ENCODE measurements around the gene RIPPLY1.

RIPPLY1 gene, protein sequence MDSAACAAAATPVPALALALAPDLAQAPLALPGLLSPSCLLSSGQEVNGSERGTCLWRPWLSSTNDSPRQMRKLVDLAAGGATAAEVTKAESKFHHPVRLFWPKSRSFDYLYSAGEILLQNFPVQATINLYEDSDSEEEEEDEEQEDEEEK

DNA sequence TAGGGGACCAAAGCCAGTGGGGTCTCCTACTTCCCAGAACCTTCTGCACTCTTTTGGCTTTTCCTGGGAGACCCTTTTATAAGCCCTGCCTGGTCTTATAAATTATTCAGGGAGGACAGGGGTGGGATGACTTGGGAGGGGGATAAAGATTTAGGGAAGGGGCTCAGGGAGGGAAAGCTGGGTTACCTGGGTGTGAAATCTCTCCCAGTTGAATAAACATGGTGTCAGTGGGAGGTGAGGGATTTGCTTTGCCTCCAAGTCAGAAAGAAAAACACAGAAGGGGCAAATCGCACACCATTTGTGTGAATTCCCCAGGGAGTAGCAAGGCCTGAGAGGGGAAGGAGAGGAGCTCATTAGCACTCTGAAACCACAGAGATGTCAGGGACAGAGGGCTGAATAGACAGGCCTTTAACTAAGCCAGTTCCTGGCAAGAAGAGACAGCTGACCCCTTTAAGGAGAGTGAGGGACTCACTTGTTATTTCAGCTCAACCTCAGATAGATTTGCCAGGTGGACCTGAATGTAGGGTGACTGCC is at the start of gene RIPPLY1:
RIPPLY1 (minus strand) TSS at position 51 of the 534 bp plus-strand sequence. CDS start 54 bp downstream, outside the sequence.
- DNase-seq (ENCODE audit: low read depth): no peak

DNA sequence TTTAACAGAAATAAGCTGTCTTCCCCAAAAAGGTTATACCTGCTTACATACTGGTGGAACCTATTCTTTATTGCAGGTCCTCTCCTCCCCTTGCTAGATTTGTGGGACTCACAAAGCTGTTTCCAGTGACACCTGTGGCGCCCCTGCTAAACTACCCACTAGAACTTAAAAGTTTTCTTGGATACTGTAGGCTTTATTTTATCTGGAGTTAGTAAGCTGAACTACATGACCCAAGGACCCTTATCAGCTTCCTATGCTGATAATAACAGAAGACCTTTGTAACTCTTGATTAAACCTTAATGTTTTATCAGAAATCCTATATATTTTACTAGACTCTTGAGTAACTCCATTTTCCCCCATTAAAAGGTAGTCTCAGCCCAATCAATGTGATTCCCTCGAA is 49.4 kb upstream of the RIPPLY1 start:
- DNase-seq (ENCODE audit: low read depth): no peak

DNA sequence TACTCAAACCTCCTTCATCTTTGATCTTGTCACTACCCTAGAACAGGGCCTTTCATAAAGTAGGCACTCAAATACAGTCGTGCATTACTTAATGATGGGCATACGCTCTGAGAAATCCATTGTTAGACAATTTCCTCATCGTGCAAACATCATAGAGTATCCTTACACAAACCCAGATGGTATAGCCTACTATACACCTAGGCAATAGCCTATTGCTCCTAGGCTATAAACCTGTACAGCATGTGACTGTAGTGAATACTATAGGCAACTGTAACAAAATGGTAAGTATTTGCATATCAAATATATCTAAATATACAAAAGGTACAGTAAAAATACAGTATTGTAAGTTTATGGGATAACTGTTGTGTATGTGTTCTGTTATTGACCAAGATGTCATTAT is 48.9 kb upstream of the RIPPLY1 start:
- no peak for DNase-seq (ENCODE audit: low read depth)

DNA sequence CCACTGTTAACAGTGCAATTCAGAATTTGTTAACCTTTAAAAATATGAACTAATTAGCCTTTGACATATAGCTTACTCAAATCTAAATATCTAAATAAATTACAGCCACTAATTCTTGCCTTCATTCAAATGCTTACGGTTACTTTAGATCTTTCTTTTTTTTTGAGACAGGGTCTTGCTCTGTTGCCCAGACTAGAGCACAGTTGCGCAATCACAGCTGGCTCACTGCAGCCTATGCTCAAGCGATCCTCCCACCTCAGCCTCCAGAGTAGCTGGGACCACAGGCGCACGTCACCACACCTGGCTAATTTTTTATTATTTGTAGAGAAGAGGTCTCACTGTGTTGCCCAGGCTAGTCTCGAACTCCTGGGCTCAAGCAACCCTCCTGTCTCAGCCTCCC is 48.1 kb upstream of the RIPPLY1 start:
- no peak for DNase-seq (ENCODE audit: low read depth)

DNA sequence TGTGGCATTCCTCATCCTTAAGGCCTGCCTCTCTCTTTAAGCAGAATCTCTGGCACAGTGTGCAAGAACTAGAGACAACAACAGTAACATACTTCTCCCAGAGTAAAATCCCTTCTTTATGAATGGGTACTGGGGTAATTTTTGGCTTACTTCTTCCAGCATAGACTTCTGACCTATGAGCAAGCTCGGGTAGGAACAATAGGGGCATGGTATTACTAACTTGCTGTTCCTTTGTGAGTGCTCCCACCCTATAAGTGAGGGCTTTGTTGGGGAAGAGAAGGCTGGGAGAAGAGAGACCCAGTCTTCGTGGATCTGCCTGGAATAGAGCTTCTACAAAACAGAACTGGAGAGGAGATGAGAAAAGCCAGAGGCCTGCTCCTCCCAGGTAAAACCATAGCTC is 47.2 kb upstream of the RIPPLY1 start:
- DNase-seq (ENCODE audit: low read depth): no peak

DNA sequence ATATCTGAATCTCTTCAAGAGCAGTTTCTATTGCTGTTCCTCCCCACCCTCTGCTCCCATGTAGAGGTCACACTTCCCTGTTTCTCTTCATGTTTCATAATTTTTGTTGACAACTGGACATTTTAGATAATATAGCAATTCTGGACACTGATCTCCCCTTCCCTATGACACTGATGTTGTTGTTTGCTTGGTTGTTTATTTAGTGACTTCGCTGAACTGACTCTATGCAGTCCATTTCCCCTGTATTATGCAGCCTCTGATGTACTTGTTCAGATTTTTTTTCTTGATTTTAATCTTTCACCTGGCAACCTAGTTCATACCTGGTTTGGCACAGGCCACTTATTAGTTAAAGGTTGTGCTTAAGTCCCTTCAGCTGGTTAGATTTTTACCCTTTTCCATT is 46.2 kb upstream of the RIPPLY1 start:
- DNase-seq (ENCODE audit: low read depth): no peak

DNA sequence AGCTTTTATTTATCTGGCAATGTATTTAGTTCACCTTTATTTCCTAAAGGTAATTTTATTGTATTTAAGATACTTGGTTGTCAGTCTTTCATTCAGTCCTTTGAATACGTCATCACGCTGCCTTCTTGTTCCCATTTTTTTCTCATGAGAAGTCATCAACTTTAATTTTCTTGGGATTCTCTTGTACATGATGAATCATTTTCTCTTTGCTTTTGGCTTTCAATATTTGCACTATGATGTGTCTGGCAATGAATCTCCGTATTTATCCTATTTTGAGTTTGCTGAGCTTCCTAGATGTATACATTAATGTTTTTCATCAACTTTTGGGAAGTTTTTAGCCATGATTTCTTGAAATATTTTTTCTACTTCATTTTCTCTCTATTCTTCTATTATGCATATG is 45.5 kb upstream of the RIPPLY1 start:
- DNase-seq (ENCODE audit: low read depth): no peak

DNA sequence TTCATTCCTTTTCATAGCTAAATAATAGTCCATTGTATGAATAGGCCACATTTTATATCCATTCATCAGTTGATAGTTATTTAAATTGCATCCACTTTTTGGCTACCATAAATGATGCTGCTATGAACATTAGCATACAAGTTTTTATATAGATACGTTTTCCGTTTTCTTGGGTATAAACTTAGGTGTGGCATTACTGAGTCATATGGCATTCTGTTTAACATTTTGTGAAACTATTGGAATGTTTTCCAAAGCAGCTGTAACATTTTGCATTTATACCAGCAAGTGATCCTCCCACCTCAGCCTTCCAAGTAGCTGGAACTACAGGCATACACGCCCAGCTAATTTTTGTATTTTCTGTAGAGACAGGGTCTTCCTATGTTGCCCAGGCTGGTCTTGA is 43.3 kb upstream of the RIPPLY1 start:
- no peak for DNase-seq (ENCODE audit: low read depth)

DNA sequence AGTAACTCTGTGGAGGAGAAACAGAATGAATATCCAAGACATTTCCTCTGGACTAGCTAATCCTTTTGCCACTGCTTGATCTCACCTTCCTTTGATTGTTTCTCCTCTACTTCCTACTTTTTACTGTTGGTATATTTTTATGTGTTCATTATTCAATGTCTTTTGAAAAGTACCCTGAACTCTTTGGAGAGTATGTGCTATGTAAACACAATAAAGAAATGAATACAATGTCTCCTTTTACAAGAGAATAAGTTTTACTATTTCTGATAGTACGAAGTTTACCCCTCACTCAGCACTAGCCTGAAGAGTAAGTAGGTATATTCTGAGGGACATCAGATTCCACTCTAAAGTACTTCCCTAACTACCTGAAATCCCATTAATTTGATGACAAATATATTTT is 36.9 kb upstream of the RIPPLY1 start:
- no peak for DNase-seq (ENCODE audit: low read depth)

DNA sequence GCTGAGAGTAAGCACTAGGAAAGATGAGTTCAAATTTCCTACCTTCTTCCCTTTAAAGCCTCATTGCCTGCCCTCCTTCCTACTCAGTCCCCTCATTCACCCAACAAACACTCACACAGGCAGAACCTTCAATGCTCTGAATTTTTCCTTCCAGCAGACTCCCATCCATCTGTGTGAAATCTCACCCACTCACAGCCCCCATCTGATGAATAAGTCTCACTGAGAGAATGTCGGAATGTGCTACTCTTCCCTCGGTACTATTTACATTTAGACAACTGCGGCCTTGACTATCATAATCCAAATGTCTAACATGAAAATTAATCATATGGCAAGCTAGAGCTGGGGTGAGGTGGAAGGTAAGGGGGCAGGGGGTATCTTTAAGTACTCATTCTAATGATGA is 36.4 kb upstream of the RIPPLY1 start:
- DNase-seq (ENCODE audit: low read depth): no peak

DNA sequence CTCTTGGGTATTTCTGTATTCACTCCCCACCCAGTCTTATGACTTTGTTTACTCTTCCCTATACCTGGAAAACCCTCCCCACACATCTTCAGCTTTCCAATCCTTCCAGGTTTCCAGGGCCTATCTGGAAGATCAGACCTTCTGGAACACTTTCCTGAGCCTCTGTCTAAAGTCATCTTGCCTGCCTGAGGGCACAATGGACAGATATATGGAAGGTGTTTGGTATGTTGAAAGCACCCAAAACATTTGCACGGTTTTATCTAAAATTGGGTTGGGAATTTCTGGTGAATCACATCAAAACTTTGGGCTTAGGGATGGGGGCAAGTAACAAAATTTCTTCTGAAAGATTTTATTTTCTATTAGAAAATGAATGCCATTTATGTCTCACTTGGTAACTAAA is 33.1 kb upstream of the RIPPLY1 start:
- DNase-seq (ENCODE audit: low read depth): no peak

DNA sequence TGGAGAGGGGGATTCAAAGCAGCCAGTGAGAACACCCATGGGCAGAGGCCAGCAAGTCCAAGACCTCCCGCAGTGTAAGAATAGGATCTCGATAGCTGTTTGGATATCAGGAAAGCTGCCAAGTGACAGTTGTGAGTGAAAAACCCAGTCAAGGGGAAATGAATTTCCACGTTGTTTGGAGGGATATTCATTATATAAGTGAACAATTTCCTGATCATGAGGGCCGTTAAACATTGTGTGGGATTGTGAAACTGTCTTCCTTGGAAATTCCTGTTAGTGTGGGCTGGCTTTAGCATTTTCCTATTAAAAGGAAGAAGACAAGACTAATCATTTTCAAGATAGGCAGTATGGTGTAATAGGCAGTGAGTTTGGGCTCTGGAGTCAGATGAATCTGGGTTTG is 32.0 kb upstream of the RIPPLY1 start:
- no peak for DNase-seq (ENCODE audit: low read depth)

DNA sequence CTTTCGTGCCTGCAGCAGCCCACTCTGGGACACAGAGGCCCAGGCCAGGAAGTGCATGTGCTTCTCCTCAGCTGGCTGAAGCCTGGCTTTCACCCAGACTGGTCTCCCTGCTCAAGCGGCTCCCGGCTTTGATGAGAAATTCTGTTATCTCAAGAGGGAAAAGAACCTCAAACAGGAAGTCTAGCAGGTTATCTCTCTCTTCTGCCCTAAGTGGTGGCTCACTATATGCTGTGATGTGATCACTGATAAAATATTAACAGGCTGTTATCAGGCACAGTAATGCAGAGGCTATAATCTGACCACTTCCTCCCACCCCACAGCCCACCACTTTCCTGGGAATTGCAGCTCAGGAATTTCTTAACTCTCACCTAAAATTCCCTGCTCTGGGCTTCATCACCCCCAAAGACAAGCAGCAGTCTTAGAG is 30.4 kb upstream of the RIPPLY1 start:
- DNase-seq (ENCODE audit: low read depth): no peak

DNA sequence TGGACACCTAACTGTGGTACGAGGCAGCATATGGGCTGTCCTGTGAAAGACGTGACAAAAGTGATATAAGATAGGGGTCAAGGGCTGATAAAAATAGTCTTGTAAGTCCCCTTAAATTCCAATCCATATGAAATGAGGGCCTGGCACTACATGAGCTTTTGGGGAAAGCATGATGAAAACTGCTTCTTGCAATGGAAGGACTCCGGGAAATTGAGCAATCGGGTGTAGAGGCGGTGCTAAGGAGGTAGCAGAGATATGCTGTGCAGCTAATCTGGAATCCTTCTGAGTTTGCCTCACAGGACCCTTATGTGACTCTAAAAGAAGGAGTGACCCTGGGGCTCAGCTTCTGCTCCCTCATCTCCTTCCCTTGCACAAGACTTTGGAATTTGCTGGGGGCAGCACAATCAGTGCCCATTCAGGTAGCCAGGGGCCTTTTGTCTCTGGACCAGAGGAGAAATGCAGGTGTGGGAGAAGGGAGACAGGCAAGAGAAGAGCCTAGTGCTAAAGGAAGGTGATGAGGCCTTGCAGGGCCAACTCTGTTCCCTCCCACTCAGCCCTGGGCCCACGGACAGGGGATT is 29.9 kb upstream of the RIPPLY1 start:
- DNase-seq (ENCODE audit: low read depth): no peak

DNA sequence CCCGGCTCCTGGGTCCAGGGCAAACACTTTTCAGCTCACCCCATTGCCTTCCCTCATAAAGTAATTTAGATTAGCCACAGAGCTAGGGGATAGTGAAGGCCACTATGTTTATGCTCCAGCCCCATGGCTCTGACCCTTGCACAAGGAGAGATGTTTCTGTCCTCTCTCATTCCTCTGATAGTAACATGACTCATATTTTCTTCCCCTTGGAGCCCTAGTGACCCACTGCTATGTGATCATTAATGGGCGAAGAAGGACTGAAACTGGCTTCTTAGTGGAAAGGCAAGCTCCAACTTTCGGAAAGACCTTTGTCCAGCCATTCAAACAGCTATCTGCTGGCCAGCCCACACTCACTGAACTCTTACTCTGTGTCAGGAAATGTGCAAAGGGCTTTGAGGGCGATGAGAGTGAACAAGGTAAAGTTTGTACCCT is 29.4 kb upstream of the RIPPLY1 start:
- no peak for DNase-seq (ENCODE audit: low read depth)

DNA sequence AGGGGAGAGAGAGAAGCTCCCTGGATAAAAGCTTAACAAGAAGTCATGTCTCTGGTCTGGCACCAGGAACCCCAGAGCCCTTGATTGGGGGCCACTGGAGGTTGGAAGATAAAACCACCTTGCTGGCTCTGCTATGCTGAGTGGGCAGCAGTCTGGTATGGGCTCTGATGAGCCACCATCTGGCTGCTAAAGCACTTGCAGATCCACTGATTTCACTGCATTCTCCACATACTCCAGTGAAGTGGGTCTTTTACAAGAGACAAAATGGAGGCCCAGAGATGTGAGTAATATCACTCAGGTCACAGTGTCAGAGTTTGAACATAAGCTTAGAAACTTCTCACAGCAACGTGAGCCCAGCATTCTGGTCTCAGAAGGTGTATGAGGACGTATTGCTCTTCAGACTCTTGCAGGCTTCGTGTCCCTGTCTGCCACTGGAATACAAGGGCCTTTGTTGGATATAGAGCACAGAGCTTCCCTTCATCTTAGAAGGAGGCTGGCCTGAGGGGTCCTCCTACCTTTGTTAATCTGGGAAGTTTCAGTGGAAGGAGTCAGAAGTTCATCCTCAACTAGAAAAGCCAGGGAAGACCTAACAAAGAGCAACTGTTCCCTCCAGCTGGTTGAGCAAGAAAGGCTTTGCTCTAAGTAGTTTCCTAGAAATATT is 28.8 kb upstream of the RIPPLY1 start:
- no peak for DNase-seq (ENCODE audit: low read depth)

DNA sequence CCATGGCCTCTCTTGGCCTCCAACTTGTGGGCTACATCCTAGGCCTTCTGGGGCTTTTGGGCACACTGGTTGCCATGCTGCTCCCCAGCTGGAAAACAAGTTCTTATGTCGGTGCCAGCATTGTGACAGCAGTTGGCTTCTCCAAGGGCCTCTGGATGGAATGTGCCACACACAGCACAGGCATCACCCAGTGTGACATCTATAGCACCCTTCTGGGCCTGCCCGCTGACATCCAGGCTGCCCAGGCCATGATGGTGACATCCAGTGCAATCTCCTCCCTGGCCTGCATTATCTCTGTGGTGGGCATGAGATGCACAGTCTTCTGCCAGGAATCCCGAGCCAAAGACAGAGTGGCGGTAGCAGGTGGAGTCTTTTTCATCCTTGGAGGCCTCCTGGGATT is 25.1 kb upstream of the RIPPLY1 start:
- DNase-seq (ENCODE audit: low read depth): no peak

DNA sequence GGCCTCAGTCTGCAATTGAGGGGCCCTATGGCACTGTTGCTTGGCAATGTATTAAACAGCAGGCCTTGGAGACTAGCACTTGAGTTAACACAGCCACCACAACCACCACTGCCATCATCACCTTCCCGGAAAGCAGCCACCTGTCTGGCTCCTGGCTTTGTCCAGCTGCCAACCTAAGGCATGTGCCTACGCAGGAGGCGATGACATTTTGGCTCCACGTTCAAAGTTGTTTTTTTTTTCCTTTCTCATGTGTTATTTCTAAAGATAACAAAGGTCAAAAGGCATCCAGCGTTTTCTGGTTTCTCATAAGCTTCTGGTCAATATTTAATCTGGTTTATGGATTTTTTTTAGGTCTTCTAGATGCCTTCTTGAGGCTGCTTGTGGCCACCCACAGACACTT is 24.6 kb upstream of the RIPPLY1 start:
- DNase-seq (ENCODE audit: low read depth): no peak

DNA sequence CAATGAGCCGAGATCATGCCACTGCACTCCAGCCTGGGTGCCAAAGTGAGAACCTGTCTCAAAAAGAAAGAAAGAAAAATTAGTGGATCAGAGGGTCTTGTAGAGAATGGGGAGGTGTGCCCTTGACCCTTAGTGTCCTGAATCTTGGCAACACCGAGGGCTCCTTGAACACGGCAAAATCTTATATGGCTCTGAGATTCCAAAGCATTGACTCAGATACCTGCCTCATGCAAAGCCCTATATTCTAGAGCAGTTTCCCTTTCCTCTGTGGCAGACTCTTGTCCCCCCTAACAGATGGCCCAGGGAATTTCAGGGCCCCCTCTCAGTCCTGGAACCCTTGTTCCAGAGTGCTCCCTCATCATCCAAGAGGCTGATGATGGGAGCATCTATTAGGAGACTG is 23.9 kb upstream of the RIPPLY1 start:
- DNase-seq (ENCODE audit: low read depth): no peak

DNA sequence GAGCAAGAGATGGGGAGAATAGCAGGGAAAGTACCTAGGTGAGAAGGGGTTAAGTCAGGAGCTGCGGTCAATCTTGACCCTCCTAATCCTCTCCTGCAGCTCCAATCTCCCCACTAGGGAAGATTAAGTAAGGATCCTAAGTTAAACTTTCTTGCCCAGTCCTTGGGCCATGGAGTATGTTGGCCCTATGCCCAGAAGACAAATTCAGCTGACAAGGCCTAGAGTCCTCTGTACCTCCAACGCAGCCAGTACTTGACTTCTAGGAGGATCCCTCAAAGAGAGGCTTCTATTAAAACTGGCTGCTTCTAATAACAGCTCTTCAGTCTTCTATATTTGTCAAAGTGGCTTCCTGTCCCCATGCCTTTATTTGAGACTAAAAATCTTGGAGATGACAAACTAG is 18.5 kb upstream of the RIPPLY1 start:
- no peak for DNase-seq (ENCODE audit: low read depth)

DNA sequence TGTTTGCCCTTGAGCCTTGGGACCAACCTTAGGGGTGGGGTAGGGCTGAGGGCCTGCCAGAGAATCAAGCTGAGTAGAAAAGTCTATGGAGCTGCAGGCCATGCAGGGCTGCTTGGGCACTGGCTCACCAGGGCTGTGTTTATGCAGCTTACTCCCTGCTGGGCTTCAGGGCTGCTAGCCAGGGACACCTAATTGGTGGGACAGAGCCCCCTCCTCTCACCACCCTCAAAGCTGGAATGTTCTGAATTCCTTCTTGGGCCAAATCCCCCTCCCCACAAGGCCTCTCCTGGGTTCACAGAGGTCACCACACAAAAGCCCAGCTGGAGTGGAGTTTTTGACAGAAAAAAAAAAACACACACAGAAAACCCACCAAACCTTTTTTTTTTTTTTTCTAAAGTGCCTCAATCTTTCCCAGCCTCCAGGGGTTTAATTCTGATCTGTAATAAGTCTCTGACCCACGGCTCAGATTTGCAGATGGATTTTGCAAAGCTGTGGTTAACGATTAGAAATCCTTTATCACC is 16.9 kb upstream of the RIPPLY1 start, which contains the start of gene CLDN2:
CLDN2 (plus strand) TSS at position 471 of the 521 bp plus-strand sequence. CDS start 7,827 bp downstream, outside the sequence.
- no peak for DNase-seq (ENCODE audit: low read depth)

DNA sequence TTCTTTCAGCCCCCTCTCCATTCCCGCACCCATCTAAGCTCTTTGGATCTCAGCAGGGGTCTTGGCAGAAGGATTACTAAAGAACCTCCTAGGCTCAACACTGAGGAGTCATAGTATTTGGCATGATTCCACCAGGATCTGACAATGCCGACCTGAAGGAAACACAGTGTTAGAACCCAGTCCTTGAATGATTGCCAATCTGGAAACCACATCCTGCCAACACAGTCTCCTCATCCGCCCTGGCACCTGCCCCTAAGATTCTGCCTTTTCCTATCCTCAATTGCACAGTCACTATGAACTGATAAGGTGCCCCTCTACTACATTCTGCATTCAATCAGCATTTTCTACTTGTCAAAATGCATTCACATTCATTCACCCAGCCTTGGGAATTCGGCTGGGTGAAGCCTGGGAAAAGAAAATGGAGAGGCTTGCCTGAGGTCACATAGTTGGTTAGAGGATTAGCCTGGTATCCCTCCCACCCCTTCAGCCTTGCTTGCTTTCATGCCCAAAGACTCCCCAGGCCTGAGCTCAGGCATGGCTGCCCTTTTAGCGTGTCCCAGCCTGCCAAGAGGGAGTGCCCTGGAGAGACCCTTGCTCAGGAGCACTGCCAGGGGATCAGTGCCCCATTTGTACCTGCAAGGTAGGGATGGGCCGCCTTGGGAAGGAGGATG is 14.8 kb upstream of the RIPPLY1 start:
- DNase-seq (ENCODE audit: low read depth): no peak

DNA sequence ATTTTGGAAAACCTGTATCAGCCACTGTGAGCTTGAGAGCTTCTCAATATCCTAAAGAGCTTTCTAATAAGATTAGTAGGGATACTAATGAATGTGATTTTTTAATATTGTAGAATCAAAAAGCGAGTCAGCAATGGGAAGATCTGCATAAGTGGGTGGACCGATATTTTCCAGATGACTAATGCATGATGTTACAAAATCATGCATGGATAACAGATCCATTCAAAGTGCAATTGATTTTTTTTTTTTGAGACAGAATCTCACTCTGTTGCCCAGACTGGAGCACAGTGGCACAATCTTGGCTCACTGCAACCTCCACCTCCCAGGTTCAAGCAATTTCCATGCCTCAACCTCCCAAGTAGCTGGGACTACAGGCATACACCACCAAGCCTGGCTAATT is 9.7 kb upstream of the RIPPLY1 start:
- DNase-seq (ENCODE audit: low read depth): no peak
